ENCODE measurements around the gene SFTA2.

The SFTA2 gene

DNA sequence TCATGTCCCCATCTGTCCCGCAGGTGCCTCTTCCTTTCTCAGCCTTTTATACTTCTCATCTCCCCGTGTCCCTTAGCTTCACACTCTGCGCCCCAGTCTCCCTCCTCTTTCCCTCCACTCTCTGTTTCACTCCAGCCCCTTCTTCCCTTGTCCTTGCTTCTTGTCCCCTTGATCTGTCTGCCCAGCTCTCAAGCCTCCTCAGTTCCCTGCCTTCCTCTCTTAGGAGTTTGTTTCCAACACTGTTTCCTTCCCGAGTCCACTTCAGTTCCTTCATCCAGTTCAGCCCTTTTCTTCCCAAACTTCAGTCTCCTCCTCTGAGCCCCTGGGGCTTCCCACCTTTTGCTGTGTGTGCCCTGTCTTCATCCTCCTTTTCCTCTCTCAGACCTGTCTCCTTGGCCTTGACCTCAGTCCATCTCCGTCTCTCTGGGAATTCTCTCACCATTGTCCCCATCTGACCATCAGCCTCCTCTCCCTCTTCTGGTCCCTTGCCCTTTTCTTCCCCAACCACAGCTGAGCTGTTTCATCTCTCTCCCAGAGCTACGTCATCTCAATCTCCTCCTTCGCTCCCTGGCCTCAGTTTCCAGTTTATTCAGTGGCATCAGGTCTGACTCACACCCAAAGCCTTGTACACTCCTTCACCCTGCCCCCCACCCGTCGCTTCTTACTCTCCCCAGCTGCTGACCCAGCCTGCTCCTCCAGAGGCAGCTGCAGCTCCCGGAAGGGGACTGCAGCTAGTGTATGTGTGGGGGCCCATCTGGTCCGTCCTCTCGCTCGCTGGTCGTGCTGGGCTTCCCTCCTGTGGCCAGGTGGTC is 50.4 kb downstream of the SFTA2 start:
- in situ Hi-C loops (cut with MboI; ENCODE audit: low sequenced_read_pairs) = no loop called here
